Cardiac muscle cell (in vitro differentiated cells and primary cell): ENCODE results near the gene GUCY2D. TPM values are rescaled to one million over a fixed set of nuclear protein-coding genes. Genes with fewer than 3 reads are reported as not detected.

ENCODE experiments used
- DNase-seq, 2 donors: peaks; one replicate each; pipeline versions ENCODE4 v3.0.0 to v3.0.0-alpha.2; 2010 to 2017; ENCODE audit warnings: low read depth in 1 of 2, low spot score in 1 of 2
- H3K27ac ChIP-seq: fragments of 200-600 bp; sonication (generic); 2 replicates; pipeline ENCODE4 v1.5.1; 2016
- H3K27me3 ChIP-seq: fragments of 200-600 bp; sonication (generic); 2 replicates; pipeline ENCODE4 v1.6.0; 2016; ENCODE audit warnings: control low read depth
- H3K36me3 ChIP-seq: fragments of 200-600 bp; sonication (generic); 2 replicates; pipeline ENCODE4 v1.5.1; 2016; ENCODE audit warnings: control low read depth
- H3K4me1 ChIP-seq: fragments of 200-600 bp; sonication (generic); 2 replicates; pipeline ENCODE4 v1.8.1; 2017; ENCODE audit warnings: low read depth, mild to moderate bottlenecking, mixed run types
- H3K4me3 ChIP-seq: fragments of 200-600 bp; sonication (generic); 2 replicates; pipeline ENCODE4 v1.5.1; 2016; ENCODE audit warnings: mild to moderate bottlenecking
- H3K9me3 ChIP-seq: fragments of 200-600 bp; sonication (generic); 2 replicates; pipeline ENCODE4 v1.5.1; 2017; ENCODE audit warnings: low read depth, mild to moderate bottlenecking, control low read depth
- CTCF ChIP-seq: IDR thresholded peaks from 2 replicates; pipeline ENCODE4 v1.5.1; 2012; ENCODE audit warnings: low read depth, mild to moderate bottlenecking, low read length
- polyA plus RNA-seq: library from polyadenylated mRNA; unstranded; fragments of >200 nt; fragmentation: Nextera tagmentation; extraction: Ambion mirVana; gene quantifications from 2 replicates; pipeline ENCODE4 v1.2.1, GENCODE V29; 2016
- total RNA-seq: library from RNA; depleted of rRNA; stranded (reverse); fragments of >200 nt; gene quantifications from 2 replicates; pipeline ENCODE4 v1.2.3, GENCODE V29; 2016

The GUCY2D gene
- total and polyA plus RNA-seq, 2 experiments from 2014 or later, result 0.54 to 1.1 TPM

DNA sequence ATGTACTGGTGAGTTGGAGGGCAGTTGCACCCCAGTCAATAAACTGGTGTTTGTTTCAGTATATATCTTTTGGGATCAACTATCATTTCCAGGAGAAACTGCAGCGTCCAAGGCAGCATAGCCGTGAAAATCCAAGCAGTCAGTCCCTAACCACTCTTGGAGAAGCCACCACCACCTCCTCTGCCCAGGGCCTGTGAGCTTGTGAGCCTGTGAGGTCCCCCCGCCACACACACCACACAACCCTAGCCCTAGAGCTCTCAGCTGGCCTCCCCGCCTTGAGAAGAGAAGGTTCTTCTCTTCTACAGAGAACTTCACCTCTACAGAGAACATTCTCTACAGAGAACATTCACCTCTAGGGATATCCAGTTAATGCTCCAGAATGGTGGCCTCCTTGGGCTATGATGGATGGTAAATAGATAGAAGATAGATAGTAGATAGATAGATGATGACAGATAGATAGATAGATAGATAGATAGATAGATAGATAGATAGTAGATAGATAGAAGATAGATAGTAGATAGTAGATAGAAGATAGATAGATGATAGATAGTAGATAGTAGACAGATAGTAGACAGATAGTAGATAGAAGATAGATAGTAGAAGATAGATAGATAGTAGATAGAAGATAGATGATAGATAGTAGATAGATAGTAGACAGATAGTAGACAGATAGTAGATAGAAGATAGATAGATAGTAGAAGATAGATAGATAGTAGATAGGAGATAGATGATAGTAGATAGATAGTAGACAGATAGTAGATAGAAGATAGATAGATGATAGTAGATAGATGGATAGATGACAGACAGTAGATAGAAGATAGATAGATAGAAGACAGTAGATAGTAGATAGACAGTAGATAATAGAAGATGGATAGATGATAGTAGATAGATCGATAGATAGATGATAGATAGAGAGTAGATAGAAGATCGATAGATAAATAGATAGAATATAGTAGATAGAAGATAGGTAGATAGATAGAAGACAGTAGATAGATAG, 50.1 kb downstream of the GUCY2D start:
- Histone ChIP-seq H3K4me1 (no peaks in the 10 kb centered on the region), H3K9me3 (no peaks in the 10 kb centered on the region), H3K27ac (no peak overlapping the region), H3K4me3 (no peak overlapping the region), H3K27me3 (peaks cover 14% of the 10 kb centered on the region), H3K36me3 (no peaks in the 10 kb centered on the region)
- no peak for DNase-seq
- no peak for TF ChIP-seq CTCF

- Histone ChIP-seq H3K27ac (no peak overlapping the region), H3K36me3 (no peaks in the 10 kb centered on the region), H3K27me3 (peaks cover 18% of the 10 kb centered on the region), H3K9me3 (no peaks in the 10 kb centered on the region), H3K4me1 (no peaks in the 10 kb centered on the region), H3K4me3 (no peak overlapping the region)
- no peak for DNase-seq
- TF ChIP-seq CTCF, result no peak
Measured at GRCh38 chr17:8053600-8053999, 51.2 kb downstream of the GUCY2D start.

DNA sequence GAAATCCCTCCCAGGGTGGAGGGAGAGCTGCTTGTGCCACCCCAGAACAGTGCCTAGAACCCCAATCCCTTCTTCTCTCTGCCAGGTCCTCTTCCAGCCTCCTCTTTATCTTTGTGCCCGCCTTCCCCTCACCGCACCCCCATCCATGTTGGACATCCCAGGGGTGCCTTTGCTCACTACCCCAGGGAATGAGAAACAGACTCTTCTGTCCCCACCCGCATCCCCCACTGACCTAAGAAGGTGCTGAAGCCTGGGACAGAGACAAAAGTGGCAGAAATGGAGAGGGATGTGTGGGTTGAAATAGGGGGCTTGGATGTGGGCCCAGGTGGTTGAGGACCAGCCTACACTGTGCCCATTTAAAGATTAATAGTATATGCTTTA, 53.4 kb downstream of the GUCY2D start:
- H3K4me1 ChIP-seq, result no peaks in the 10 kb centered on the region
- no peak overlapping the region for H3K27ac ChIP-seq
- no peaks in the 10 kb centered on the region for H3K36me3 ChIP-seq
- no peaks in the 10 kb centered on the region for H3K9me3 ChIP-seq
- no peak for TF ChIP-seq CTCF
- peak in 1 of 2 donors; percentile 25 for DNase-seq
- peaks cover 35% of the 10 kb centered on the region for H3K27me3 ChIP-seq
- H3K4me3 ChIP-seq, result no peak overlapping the region

DNA sequence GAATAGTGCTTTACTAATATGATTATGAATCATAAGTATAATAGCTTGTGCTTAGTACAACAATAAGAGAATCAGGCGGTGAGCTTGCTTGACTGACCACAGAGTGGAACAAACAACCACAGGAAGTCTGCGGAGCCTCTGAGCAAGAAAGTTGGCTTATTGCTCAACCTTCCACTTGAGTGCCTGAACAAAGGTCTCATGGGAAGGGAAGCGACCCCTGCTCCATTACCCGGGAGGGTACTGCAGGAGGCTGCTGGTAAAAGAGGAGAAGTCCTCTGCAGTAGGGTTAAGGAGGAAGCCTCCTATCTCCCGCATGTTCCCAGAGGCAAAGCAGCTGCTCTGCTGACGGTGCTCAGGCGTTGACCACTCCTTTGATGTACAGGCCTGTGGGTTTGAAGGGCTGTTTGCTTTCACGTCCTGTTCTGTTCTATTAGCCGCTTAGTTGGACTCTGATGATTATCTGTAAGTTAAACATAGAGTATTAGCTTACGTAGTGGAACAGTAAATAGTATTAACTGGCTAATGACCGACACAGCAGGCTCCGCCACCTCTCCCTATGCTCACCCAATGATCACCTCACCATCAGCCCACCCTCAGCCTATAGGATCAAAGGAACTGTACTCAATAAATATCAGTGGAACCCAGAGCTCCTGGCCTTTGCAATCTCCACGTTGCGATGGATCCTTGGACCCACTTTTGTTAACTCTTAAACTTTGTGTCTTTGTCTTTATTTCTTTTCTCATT, 54.0 kb downstream of the GUCY2D start:
- Histone ChIP-seq H3K36me3 (no peaks in the 10 kb centered on the region), H3K9me3 (no peaks in the 10 kb centered on the region), H3K4me3 (no peak overlapping the region), H3K27me3 (peaks cover 41% of the 10 kb centered on the region), H3K27ac (no peak overlapping the region), H3K4me1 (no peaks in the 10 kb centered on the region)
- TF ChIP-seq CTCF, result no peak
- DNase-seq, result peak in 1 of 2 donors; percentile 95

DNA sequence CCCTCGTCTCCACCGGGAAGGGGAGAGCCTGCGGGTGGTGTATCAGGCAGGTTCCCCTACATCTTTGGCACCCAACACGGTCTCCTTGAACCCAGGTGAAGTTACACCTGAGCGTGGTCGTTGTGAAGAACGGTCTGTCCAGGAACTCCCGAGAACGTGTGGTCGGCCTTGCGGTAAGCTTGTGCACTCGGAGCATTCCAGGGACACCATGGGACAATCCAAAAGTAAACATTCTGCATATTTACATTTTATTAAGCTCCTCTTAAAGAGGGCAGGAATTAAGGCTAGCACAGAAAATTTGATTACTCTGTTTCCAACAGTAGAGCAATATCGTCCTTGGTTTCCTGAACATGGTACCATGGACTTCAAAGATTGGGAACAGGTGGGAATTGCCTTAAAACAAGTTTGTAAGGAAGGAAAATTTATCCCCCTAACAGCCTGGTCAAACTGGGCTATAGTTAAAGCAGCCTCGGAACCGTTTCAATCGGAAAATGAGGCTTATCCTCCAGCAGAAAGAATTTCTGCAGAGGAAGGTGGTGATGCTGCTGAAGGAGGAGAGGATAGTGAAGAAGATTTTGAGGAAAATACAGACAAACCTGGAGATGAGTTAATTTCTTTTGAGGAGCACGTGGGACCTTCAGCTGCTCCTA, 54.7 kb downstream of the GUCY2D start:
- no peaks in the 10 kb centered on the region for H3K36me3 ChIP-seq
- no peaks in the 10 kb centered on the region for H3K9me3 ChIP-seq
- no peak for DNase-seq
- TF ChIP-seq CTCF, result no peak
- no peak overlapping the region for H3K4me3 ChIP-seq
- H3K27ac ChIP-seq, result no peak overlapping the region
- peaks cover 45% of the 10 kb centered on the region for H3K27me3 ChIP-seq
- H3K4me1 ChIP-seq, result no peaks in the 10 kb centered on the region
